NCI-H2227 (cell line): ENCODE measurements around the gene KDM4B.

Experiments used
- DNase-seq: peaks from one replicate; lab custom pipeline; 2025; ENCODE audit not compliant: unreplicated experiment; lab: John Stamatoyannopoulos, UW

Gene KDM4B

DNA sequence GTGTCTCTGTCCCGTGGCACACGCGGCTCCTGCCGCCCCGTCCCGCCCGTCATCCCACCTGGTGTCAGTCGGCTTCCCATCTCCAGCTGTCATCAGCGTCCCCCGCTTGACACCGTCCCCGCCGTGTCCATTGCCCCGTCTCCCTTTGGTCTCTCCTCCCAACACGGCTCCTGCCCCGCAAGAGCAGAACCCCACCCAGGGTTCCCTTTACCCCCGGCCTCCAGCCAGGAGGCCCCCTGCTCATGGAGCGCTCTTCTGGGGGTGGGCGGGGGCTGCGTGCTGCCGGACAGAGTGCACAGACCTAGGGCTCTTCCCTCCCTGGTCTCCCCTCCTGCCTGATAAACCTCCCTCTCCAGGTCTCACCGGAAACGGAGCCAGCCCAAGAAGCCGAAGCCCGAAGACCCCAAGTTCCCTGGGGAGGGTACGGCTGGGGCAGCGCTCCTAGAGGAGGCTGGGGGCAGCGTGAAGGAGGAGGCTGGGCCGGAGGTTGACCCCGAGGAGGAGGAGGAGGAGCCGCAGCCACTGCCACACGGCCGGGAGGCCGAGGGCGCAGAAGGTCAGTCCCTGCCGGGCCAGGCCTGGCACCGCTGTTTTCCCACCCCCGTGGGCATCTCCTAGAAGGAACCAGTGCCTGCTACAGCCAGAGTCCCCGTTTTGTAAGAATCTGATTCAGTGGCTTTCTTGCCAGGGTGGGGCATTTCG lies 150.5 kb downstream of the KDM4B start:
- no peak for DNase-seq

DNA sequence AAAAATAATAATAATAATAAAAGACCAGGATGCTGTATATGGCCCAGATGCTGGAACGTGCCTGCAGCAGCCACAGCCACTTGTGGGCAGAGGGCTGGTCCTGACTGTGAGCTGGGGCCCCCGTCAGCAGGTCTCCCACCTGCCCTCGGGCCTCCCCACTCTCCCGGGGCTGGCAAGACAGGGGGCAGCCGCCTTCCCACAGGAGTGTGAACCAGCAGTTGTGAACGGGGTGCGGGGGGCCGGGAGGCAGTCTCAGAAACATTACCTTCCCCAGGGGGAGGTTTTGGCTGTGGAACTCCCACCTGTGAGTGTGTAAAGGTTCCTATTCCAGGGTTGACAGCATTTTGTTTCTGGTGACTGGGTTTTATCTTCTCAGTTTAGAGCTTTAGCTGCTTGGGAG lies 151.4 kb downstream of the KDM4B start:
- no peak for DNase-seq

DNA sequence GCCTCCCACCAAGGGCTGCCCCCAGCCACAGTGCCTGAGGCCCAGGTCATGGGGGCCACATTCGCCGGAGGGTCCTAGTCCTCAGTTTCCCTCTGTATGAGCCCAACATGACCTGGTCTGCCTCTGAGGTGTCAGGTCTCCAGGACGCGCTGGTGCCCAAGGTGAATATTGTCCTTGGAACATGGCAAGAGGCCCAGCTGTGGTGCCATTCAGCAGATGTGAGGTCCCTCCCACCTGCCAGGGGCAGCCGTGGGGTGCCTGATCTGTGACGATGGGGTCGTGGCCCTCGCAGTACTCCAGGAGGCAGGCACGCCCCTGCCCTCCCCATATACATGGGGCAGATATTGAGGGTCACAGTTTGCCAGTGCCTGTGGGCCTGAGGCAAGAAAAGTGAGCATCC lies 151.9 kb downstream of the KDM4B start:
- DNase-seq, result no peak

DNA sequence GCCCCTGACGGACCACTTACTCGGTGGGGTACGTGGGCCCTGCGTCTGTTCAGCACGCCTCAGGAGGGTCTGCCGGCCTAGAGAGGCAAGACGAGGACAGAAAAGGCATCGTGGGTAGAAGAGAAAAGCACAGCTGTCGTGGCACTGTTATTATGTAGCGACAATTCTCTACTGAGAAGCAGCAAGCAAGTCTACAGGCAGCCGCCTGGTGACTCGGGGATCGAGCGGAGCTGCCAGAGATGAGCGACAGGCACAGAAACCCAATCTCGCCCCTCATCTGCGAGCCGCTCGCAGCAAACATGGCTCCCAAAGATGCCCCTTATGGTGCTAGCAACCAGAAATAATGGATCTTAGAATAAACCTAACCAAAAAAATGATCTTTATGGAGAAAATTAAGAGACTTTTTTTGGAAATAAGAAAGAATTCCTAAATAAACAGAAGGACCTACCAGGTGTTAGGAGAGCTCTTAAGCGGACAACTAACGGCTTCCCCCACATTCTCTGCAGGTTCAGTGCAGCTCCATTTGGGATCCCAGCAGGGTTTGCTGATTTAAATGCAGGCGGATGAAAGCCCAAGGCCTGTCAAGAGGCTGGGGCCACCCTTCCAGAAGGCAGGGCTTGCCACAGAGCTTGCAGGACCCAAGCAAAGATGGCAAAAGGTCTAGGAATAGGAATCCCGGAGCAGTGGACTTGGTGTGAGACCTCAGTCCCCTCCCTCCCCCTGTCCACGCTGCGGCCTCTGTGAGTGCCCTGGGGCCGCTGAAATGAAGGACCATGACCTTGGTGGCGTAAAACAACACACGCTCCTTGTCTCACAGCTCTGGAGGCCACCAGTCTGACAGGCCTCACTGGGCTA lies 152.6 kb downstream of the KDM4B start:
- no peak for DNase-seq

DNA sequence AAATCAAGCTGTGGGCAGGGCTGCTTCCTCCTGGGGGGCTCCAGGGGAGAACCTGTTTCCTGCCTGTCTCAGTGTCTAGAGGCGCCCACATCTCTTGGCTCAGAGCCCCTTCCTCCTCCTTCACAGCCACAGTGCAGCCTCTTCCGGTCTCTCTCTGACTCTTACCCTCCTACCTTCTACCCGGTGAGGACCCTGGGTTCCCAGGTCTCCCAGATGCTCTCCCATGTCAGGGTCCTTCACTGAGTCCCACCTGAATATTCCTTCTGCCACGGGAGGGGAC lies 153.1 kb downstream of the KDM4B start:
- DNase-seq, result no peak

DNA sequence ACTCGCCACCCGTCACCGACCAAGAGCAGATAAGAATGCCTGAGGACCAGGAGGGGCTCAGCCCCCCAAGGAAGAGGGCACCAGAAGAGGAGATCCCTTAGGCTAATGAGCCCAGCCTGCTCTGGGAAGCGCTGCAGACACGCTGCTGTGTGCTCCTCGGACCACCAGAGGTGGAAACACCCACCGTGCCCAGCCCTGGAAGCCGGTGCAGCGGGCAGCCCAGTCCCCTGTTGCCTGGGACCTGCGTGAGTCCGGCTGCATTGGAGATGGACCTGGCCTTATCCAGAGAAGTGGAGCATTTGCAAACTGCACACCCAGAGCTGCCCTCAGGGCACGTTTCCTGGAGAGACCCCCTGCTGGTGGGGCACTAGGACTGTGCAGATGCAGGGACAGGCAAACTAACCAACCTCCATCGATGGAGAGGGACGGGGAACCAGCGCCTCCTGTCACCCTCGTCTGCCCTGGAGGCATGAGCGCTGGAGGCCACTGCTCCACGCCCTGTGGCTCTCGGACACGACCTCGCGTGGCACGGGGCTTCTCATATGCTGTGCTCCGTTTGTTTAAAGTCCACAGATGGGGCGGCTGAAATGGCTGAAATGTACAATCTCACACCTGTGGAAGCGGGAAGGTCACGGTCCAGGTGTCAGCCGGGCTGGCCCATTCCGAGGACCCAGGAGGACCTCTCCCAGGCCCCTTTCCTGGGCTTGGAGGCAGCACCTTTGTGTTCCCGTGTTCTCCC lies 153.9 kb downstream of the KDM4B start:
- no peak for DNase-seq

DNA sequence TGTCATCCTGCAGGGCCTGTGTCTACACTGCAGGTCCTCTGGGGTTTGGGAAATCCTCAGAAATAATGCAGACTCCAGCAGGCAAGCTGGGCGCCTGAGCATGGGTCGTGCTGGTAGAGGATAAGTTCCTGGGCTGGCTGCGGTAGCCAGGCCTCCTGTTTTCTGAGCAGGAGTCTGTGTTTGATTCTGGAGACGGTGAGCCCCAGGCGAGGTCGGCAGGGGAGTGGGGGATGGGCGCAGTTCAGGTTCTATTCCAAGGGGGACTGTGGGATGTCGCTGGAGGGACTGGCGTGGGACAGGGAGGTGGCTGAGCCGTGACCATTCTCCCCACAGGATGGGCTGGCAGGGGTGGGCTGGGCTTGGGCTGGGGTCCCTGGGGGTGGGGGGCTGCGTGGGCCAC lies 154.7 kb downstream of the KDM4B start:
- DNase-seq, result no peak

DNA sequence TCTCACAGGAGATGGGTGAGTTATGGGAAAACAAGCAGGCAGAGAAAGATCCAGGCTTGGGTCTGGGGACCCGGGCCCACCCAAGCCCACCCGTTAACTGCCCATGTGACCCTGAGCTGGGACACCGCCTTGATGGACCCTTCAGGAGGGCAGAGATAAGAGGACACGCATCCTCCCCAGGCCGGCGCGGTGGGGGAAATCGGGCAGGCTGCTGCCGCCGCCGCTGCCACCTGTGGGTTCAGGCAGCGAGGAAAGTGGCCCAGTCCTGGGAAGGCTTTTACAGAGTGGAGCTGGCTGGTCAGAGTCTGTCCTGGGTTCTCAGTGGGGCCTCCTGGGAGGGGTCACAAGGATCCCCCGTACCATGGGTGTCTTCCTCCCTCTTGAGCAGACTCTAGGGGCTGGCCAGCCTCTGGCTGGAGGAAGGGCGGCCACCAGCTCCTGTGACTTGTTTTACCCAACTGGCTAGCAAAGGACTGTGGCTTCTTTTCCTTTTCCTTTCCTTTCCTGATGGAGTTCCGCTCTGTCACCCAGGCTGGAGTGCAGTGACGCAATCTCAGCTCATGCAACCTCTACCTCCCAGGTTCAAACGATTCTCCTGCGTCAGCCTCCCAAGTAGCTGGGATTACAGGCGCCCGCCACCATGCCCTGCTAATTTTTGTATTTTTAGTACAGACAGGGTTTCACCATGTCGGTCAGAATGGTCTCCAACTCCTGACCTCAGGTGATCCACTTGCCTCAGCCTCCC lies 155.4 kb downstream of the KDM4B start:
- no peak for DNase-seq

DNA sequence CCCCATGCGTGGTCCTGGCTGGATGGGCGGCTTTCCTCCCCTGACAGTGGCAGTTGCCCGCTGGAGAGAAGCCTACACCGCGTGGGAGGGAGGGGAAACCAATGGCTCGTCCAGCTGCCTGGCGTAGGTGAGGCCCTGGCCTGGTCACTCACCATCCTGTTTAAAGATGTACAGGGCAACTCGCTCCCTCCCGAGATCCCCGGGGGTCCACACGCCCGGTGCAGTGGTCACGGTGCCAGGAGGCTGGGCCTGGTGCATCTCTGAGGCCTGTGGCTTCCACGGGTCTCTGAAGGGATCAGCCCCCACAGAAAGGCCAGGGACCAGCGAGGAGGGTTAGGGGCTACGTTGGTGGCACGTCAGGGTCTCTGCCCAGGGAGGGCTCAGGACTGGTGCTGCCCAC lies 156.5 kb downstream of the KDM4B start:
- DNase-seq, result no peak

DNA sequence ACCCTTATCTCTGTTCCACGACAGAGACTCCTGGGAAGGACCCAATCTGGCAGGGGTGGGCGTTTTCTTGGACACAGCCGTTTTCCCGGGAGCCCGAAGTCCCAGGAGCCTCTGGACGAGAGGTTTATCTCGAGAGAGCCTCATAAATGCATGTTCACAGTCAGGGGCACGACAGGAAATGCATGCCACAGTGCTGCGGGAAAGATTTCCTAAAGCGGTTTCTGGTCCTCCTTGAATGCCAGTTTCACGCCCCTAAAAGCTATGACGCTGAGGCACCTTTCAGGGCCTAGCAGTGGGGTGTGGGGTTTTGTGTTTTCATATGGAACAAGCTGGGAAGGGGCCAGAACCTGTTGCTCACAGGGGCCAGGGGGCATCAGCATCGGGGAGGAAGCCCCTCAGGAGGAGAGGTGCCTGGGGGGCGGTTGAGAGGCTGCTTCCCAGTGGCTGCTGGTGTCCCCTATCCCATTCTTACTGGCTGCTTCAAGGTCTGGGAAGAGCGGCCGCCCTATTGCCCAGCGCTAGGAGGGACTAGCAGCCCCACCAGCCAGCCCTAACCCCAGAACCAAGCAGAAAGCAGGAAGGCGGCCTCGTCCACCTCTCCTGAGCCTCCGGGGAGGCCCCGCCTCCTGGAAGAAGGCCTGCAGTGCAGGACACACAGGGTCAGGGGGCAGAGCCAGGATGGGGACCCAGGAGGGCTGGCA lies 157.0 kb downstream of the KDM4B start:
- DNase-seq, result no peak

DNA sequence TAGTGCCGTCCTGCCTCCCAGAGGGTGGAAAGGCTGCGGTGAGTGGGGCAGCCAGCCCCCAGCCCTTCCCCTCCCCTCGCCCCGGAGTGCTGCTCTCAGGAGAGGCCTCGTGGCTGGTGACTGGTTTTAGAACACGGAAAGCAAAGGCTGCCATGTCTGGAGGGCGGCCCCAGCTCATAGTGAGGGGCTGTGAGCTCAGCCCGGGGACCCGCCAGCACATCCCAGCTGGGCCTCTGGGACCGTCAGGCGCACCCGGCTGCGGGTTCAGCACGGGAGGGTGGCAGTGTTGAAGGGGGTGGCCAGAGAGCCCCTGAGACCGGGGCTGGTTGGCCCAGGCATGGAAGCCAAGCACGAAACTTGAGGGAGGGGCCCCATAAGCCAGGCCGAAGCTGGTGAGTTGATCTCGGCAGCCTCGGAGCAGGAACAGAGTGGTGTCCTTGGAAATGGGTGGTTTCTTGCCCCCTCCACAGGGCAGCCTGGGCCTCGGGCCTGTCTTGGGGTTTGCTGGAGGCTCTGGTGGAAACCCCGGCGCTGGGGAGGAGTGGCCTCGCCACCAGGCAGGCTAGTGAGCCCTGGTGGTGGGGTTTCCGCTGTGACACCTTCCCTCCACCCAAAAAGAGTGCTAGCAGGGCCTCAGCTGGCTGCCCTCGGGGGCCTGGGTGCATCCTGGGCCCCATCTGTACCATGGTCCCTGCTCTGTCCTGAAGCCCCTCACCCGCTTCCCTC lies 157.7 kb downstream of the KDM4B start:
- DNase-seq, result no peak

DNA sequence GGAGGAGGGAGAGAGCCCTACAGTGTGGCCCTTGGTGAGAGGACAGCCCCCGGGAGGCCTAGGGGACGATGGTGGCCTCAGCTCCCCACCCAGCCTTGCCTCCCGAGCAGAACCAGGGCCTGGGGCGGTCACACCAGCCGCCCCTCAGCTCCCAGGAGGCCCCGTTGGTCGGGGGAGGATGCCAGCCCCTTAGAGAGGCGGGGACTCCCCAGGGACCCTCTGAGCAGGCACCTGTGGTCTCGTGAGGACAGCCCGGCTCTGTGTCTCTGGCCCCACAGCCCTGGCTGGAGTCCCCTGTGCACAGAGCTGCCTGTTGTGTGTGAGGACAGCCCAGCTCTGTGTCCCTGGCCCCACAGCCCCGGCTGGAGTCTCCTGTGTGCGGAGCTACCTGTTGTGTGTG lies 158.8 kb downstream of the KDM4B start:
- no peak for DNase-seq

DNA sequence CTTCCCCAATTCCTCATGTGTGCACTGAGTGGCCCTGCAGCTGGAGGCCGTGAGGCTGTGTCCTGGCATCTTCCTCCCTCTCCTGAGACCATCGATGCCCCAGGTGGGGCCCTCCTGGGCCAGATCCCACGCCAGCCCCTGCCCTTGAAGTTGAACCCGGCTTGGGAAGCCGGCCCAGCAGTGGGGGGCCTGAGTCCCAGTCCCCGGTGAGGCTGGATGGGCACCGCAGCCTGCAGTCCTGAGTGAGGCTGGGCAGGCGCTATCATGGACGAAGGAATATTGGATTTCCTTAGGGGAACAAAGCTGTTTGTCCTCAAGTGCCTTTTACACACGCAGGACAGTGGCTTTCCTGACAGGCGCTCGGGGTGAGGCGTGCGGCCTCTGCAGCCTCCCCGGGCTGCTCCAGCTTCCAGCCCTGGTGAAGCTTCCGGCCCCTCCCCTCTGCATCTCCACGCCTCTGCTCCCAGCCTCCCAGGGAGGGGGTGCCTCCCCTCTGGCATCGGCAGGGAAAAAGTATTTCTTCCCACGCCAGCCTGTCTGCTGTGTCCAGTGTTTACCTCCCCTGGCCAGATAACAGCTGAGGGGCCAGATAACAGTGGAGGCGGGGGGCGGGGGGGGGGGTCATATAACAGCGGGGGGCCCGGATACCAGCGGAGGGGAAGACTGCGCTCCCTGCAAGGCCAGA lies 159.5 kb downstream of the KDM4B start:
- DNase-seq, result peak; percentile 59

DNA sequence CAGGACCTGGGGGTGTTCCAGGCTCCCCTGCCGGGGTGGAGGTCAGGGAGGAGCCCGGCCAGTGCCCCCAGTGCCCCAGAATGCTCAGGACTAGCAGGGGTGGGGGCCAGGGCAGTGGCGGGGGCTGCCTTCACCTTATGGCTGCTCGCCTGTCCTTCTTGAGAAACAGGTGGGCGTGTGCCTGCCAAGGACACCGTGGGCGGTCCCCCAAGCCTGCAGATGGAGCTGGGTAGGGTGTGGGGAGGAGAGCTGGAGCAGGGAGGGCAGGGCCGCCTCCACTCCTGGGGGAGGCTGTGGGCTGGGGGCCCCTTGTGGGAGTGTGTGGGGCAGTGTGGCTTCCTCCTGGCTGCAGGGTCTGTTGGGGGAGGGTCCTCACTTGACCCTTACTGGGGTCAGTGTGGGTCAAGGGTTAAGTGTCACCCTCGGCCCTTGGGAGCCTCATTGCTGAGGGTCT lies 160.1 kb downstream of the KDM4B start:
- peak; percentile 27 for DNase-seq

DNA sequence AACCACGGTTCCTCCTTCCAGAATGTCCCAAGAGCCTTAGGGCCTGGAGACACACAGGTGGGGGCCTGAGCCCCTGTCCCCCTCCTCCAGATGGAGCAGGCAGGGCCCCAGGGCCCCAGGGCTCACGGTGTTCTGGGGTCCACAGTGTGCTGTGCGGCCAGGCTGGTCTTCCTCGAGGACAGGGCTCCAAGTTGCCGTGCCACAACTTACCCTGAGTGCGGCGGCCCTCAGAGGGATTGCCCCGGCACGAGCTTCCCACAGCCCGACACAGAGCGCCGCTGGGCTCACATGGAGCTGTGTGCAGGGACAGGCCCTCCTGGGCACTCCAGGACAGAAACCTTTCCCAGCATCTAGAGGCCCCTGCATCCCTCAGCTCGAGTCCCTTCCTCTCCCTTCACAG lies 160.8 kb downstream of the KDM4B start:
- DNase-seq, result no peak

DNA sequence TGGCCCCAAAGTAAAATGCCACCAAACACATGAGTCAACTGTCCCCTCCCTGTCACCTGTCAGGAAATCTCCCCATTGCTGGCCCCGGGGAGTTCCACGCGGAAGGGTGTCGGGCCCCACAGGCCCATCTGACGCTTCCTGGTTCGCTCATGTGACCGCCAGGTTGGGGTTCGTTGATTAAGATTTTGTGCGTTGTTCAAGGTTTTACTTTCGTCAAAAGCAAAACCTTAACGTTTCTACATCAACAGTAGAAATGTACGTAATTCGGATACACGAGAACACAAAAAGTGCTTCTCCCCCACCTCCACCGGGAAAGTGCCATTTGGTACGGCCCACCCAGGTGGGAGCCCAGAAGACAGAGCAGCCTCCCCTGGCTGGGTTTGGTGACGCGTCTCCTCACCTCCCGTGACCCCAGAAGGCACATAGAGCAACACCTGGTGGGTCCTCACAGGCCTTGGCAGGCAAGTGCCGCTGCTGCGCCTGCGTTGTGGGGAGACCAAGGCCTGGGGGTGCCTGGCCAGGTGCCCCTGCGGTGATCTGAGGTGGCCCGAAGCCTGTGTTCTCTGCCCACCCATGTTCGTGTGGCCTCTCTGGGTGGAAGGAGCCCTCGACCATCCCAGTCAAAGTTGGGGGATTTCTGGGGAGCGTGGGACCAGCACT lies 161.6 kb downstream of the KDM4B start:
- DNase-seq, result no peak

DNA sequence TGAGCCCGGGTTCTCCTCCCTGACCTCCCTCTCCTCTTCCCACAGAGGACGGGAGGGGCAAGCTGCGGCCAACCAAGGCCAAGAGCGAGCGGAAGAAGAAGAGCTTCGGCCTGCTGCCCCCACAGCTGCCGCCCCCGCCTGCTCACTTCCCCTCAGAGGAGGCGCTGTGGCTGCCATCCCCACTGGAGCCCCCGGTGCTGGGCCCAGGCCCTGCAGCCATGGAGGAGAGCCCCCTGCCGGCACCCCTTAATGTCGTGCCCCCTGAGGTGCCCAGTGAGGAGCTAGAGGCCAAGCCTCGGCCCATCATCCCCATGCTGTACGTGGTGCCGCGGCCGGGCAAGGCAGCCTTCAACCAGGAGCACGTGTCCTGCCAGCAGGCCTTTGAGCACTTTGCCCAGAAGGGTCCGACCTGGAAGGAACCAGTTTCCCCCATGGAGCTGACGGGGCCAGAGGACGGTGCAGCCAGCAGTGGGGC lies 162.2 kb downstream of the KDM4B start:
- no peak for DNase-seq

DNA sequence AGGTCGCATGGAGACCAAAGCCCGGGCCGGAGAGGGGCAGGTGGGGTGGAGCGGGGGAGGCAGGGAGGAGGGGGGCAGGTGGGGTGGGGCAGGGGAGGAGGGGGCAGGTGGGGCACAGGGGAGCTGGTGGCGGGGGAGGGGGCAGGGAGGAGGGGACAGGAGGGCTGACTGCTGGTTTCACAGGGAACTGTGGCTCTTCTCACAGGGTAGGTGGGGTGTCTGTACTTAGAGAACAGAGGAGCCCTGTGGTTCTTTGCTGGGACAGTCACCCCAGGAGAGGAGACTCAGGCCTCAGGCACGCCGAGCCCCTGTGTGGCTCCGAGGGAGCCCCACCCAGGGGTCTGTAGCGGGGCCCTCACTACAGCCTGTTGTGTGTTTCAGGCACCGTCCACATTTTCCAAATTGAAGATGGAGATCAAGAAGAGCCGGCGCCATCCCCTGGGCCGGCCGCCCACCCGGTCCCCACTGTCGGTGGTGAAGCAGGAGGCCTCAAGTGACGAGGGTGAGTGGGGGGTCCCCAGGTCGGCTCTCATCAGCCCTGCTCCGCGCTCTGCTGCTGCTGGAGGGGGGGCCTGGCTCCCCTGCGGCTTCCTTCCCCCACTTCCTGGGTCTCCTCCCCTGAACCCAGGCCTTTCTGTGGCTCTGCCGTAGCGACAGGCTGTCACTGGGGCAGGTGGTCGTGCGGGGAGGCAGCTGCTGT lies 162.7 kb downstream of the KDM4B start:
- no peak for DNase-seq
